ENCODE results near the gene RASL12. TPM values are rescaled to one million over a fixed set of nuclear protein-coding genes. Genes with fewer than 3 reads are reported as not detected.

RASL12 gene
- total and polyA plus RNA-seq, 2 of the 8 experiments (the other 6 are each of a cell fraction or from before 2014, with no cell fraction given) = 9.5 to 10.3 TPM

- TF ChIP-seq CTBP2 (IDR thresholded peaks at IDR 0.05; ENCODE audit: borderline replicate concordance, insufficient read depth, insufficient read length, low read length) (no peak), SIX5 (IDR thresholded peaks at IDR 0.05; ENCODE audit: low read depth, low read length) (no peak), HDAC2 (IDR thresholded peaks at IDR 0.05; ENCODE audit: borderline replicate concordance in 1 of 2, low read depth in 2 of 2, low read length in 2 of 2) (no peak), JUN (IDR thresholded peaks at IDR 0.05; ENCODE audit: low read depth, low read length) (no peak), POLR2AphosphoS5 (IDR thresholded peaks at IDR 0.05; ENCODE audit: low read depth, low read length) (no peak), KDM1A (IDR thresholded peaks at IDR 0.05; ENCODE audit: borderline replicate concordance, low read length) (no peak), KDM5A (IDR thresholded peaks at IDR 0.05; ENCODE audit: low read length) (no peak), TBP (IDR thresholded peaks at IDR 0.05; ENCODE audit: low read depth, low read length) (no peak), JUND (IDR thresholded peaks at IDR 0.05; ENCODE audit: low read length) (no peak), EZH2 (IDR thresholded peaks at IDR 0.05; ENCODE audit: low read depth, low read length, severe bottlenecking) (peak; percentile 38), GTF2F1 (IDR thresholded peaks at IDR 0.05; ENCODE audit: borderline replicate concordance, low read depth, low read length) (no peak)
These were observed 34.3 kb upstream of the RASL12 start (continued) for GRCh38 chr15:65101891-65102708.
